Amniotic epithelial cell (primary cell): ENCODE results near the gene VANGL2.
A peak's percentile ranks its signal among the peaks of the same experiment; 100 is the strongest.

Source experiments
- DNase-seq: peaks from one replicate; pipeline ENCODE4 v3.0.0-alpha.2; 2010; ENCODE audit warnings: low read depth

VANGL2 gene

DNA sequence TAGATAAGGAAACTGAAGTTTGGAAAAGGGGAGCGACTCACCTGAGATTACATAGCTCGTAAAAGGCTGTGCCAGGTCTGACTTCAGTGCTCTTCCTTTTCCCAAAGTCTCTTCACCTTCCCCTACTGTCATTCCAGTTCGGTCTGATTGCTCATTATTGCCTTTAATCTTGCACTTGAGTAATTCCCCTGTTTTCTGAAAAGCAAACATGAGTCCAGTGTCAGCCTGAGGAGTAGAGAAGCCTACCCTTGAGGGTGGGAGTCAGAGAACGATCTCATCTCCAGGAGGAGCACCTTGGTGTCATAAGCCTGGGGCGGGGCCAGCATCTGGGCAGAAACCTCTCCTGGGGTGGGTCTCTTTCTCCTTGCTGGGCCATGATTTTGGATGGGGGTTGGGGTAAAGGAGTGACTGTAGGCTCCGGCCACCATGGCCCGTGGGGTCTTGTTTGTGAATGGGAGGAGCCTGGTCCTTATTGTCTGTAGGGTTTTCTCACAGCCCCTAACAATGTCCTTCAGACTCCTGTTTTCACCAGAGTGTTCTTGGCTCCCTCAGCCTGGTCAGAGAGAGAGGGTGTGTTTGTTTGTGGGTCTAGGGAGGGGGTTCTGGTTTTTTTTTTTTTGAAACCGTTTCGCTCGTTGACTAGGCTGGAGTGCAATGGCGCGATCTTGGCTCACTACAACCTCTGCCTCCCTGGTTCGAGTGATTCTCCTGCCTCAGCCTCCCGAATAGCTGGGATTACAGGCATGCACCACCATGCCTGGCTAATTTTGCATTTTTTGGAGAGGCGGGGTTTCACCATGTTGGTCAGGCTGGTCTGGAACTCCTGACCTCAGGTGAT is 6.0 kb downstream of the VANGL2 start:
- no peak for DNase-seq

DNA sequence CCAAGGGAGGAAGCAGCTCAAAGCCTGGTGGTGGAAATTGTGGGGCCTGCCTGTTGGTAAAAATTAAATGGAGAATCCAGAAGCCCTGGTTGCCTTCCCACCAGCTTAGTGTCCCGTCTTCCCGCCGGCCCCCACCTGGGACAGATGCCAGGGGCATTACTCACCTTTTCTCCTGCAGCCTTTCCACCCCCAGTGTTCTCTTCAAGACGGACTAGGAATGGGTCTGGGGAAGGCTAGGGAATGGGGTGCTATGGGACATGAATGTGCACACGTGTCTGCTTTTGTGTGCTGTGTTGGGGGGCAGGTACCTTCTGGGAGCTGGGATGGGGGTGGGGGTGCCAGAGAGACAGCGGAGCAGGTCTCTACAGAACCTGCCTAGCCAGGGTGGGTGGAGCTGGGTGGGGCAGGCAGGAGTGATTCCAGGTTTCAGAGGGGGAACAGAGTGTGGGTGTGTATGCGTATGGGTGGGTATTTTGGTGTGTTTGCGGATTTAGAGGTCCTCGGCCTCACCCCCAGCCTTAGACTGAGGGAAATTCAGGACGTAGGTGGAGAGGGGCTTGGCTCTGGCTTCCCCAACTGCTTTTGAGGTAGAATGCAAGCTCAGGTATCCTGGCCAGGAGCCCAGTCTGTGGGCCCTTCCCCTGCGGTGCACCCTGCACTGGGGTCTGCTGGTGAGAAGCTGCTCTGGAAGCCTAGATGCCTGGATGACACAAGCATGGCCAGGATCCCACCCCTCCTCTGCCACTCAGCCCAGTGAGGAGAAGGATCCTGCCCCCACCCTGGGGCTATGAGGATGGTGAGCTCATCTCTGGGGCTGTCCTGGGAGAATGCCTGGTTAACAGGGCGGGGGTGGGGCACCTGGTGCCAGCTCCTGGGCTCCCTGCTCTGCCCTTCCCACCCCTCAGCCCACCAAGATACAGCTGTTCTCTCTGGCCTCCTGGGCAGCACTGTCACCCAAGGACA is 7.8 kb downstream of the VANGL2 start:
- DNase-seq, result no peak

DNA sequence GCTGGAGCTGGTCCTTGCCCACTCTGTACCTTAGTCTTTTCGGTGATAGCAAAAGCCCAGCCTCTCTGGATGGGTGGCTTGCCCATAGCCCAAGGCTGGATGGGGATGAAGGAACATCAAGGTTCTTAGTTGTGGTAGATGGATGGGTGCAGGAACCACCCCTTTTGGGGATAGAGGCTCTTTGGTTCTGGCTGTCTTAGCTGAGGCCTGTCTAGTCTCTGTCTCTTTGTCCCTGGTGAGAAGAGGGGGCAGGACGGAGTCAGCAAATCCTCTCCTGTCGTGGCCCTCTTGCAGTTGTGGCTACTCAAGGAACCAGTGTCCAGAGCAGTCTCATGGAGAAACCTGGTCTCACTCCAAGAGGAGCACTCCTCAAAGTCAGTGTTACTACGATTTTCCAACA is 8.5 kb downstream of the VANGL2 start:
- DNase-seq, result no peak

DNA sequence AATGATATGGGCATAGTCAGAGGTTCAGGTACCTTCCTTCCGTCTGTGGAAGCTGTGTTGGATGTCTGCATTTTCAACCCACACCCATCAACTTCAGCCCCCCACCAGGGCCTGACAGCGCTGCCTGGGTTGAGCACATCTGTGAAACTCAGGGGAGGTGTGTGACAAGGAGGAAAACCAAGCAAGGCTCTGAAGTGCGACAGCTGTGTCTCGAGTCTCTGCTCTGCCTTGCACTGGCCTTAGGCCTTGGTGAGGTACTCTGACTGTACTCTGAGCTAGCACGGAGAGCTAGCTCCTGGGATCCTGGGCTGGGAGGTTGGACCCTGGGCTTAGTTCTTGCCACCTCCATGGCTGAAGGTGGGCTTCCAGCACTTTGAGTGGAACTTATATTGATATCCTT is 9.1 kb downstream of the VANGL2 start:
- no peak for DNase-seq

DNA sequence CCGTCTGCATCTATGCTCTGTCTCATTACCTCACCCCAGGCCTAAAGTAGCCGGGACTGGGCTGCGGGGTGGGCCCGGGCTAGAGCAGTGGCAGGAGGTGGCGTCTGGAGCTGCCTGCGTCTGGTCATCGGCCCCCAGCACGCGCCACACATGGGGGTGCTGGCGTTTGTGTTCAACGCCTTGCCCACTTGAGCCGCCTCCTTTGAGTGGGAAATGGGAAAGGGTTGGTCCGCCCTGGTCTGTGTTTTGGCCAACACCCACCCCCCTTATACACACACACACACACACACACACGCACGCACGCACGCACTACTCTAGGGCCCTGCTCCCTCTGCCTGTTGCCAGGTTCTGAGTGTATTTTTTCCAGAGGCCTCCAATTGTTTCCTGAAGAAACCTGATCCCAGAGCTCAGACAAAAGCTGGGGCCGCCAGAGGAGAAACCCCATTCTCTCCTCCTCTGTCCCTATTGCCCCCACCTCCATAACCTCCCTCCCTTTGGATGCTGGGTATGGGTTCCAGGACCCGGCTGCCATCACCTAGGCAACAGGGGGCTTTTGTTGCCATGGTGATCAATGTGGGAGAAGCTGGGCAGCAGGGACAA is 10.1 kb downstream of the VANGL2 start:
- DNase-seq, result no peak

DNA sequence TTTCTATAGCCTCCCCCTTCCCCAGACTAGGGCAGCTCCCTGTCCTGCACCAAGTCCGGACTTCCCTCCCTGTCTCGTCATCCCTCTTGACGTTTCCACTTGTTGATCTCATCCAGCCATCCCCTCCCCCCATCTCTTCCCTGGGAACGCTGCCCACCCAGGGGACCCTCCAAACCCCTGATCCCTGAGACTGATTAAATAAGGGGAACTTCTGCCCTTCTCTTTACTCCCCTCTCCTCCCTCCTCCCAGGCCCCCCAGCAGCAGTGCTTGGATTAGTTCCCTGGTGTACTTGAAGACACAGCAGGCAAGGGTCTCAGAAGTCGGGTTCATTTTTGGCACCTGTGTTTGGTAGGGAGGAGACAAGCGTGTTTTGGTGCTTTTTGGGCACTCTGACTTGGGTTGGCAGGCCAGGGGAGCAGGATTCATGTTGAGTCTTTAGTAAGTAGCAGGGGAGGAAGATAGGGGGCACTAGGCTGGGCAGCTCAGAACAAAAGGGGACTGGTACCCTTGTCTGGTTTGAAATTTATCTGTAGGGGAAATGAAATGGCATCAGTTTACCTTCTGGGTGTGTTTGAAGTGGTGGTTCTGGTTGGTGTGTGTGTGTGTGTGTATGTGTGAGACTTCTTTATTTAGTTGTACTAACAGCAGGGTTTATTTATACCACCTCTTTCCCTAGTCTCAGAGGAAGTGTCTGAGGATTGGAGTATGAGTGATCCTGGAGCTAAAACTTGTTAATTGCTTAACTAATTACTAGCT is 11.1 kb downstream of the VANGL2 start:
- DNase-seq, result no peak

DNA sequence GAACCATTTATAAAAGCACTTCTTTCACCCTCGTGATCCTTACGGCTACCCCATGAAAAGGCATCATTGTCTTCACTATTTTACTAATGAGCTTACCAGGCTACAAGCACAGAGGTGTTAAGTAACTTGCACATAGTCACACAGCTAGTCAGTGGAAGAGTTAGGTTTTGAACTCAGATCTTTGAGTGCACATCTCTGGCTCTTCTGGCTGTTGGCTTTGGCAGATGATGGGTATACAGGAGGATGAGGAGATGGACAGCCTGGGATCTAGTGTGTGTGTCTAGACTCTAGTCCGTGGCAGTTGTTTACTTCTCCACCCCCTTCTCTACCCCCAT is 11.6 kb downstream of the VANGL2 start:
- no peak for DNase-seq

DNA sequence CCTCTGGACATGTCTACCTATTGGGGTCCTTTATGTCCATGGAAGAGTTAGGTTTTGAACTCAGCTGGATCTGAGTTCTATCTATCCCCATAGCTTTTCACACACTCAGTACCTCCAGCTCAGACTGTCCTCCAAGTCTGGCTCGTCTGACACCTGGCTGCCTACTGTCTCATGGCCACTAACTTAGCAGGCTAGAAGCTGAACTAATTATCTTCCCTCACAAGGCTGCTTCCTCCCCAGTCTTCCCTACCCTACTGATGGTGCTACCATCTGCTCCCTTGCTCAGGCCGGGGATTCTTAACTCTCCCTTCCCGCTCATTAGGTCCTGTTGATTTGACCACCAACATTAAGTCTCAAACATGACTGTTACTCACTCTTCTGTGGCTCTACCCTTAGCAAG is 13.4 kb downstream of the VANGL2 start:
- DNase-seq, result no peak

DNA sequence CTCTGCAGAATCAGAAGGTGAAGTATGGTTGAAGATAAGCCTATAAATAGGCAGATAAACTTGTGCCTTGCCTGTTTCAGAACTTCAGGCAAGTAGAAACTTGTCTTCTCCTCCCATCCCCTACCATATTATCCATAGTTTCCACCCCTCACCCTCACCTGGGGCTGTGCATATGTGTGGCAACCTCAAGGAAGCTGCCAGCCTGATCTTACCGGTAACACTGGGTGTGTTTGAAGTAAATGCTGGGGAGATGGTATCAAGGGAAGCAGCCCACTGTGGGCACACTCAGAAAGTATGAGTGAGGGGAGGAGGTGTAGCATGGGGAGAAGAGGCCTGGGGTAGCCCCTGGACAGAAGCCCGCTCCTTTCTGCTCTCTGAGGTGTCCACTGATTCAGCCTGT is 14.5 kb downstream of the VANGL2 start:
- no peak for DNase-seq

DNA sequence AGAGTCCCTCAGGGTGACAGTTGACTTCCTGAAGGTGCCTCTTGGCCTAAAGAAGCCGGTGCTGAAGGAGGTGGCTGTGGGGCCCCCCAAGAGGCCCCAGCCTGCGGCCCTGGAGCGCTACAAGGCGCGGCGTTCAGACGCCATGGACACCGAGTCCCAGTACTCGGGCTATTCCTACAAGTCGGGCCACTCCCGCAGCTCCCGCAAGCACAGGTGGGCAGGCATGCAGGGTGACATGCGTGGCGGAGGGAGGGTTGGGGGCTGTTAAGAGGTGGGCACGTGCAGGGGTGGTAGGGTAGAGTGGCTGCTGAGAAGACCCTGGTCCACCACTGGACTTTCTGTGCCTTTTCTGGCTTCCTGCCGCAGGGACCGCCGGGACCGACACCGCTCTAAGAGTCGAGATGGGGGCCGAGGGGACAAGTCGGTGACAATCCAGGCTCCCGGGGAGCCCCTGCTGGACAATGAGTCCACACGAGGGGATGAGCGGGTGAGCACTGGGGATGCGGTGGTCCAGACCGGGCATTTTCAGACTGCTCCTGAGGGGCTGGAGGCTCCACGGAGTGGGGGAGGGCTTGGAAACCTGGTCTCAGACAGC is 15.4 kb downstream of the VANGL2 start:
- no peak for DNase-seq

DNA sequence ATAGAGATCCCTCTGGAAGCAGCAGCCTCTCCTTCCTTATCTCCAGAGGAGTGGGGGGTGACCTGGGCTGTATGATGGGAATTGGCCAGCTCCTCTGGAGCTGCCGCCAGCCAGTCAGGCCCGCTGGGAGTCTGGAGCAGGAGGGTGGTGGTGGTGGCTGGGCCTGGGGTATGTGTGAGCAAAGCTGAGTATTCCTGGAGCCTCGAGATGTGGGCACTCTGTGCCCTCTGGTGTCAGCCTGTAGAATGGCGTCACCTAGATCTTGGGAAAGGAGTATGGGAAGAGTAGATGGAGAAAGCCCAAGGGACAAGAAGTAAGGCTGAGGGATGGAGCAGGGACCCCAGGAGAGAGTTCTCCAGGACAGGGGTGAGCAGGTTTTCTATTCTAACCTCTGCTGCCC is 16.0 kb downstream of the VANGL2 start:
- DNase-seq, result peak; percentile 21

DNA sequence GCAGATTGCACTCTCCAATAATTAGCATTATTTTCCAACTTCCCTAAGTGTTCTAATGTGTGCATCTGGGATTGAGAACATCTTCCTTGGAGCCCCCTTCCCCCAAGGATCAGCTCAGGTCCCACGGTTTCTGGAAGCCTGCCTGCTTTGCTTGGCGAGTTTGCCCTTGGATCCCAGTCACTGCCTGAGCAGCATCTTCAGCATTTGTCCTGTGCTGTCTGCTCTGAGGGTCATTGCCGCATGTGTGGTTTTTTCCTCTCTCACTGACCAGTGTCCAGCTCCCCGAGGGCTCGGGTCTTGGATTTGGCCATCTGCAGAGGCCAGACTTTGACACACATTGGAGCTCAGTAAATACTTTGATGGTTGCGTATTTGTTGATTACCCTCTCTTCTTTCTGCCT is 18.1 kb downstream of the VANGL2 start:
- no peak for DNase-seq

DNA sequence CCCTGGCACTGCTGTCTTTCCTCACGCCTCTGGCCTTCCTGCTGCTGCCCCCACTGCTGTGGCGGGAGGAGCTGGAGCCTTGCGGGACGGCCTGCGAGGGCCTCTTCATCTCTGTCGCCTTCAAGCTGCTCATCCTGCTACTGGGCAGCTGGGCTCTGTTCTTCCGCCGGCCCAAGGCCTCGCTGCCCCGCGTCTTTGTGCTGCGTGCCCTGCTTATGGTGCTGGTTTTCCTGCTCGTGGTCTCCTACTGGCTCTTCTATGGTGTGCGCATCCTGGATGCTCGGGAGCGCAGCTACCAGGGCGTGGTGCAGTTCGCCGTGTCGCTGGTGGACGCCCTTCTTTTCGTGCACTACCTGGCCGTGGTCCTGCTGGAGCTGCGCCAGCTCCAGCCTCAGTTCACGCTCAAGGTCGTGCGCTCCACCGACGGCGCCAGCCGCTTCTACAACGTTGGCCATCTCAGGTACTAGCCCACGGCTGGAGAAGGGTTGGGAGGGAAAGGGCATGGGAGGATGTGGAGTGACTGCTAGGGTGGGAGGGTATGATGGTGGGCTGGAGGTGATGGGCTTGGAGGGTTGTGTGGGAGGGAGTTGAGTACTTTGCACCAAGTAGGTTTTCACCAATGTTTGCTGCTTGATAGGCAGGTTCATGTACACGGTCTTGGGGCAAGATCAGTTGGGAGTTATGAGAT is 18.9 kb downstream of the VANGL2 start:
- DNase-seq, result no peak

DNA sequence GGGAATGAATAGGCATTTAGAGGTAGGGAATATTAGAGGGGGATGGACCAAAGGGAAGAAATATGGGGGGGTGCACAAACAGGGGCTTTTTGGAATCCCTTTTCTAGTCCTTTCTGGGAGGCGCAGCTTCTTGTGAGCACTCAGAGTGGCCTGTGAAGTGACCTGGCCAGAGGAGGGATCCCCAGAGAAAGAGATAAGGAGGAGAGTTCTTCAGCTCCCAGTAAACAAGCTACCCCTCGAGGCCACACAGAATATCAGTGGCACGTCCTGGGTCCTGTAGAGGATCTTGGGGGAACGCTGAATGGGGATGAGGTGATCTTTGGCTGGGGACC is 19.4 kb downstream of the VANGL2 start:
- no peak for DNase-seq

DNA sequence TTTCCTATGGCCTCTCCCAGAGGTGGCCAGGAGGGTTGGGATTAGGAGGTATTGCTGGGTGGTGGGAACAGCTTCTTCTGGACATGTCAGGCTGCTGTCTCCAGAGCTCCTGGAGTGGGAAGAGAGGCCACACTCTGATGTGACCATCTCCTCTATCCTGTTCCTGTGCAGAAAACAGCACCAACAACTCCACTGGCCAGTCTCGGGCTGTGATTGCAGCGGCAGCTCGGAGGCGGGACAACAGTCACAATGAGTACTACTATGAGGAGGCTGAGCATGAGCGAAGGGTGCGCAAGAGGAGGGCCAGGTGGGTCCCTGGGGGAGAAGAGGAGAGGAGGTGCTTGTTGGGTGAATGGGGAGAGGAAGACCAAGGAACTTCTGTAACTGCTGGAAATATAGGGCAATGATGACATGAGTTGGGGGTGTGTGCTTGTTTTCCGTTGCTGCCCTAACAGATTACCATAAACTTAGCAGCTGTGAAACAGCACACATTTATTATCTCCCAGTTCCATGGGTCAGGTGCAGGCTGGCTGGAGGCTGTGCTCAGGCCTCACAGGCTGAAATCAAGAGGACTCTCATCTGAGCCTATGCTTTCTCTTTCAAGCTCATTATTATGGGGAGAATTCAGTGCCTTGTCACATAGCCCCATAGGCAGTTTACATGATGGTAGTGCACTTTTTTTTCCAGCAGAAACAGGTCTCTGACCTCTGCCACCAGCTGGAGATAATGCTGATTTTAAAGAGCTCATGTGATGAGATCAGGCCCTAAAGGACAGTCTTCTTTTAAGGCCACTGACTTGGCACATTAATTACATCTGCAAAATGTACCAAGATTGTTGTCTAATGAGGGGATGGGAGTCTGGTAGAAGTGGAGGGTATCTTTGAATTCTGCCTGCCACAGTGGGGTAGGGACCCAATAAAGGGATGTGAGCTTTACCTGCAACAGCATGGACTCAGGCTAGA is 20.8 kb downstream of the VANGL2 start:
- no peak for DNase-seq

DNA sequence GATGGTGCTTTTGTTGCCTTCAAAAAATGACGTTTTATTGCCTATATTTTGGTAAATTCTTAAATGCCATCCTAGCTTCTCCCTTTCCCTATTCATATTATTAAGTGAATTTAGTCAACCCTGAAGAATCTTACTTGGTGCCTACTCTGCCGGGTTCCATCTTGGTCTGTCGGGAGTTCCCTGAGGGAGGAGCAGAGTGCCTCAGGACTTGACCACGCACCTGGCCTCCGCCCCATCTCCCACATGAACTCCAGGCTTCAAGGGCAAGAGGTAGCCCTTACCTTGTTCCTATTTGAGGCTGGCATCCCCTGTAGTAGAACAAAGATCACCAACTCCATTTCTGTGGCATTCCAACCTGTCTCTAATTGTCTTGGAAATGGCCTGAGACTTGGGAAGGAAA is 21.5 kb downstream of the VANGL2 start:
- no peak for DNase-seq

DNA sequence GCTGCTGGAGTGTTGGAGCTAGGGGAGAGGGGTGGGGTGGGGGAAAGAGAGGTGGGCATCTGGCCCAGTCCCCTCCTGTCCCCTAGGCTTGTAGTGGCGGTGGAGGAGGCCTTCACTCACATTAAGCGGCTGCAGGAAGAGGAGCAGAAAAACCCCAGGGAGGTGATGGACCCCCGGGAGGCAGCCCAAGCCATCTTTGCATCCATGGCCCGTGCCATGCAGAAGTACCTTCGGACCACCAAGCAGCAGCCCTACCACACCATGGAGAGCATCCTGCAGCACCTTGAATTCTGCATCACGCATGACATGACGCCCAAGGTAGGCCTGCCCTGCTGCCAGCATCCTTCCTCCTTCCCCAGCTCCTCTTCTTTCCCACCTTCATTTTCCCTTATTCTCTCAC is 23.6 kb downstream of the VANGL2 start:
- no peak for DNase-seq

DNA sequence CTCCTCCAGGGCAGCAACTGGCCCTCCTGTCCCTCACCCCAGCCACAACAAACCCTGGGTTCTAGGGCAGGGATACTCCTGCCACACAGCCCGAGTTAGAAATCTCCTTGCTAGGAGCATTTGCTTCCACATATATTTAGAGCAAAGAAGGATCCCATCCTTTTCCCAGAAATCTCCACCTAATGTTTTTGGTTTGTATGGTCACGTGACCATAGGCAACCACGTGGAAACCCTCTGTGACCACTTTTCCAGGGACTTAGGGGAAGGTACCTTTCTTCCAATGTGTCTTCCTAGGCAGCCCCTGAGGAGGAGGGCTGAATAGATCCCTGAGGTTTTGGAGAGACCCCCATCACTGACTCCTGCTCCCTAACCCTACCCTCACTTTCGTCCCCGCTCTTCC is 25.5 kb downstream of the VANGL2 start:
- no peak for DNase-seq

DNA sequence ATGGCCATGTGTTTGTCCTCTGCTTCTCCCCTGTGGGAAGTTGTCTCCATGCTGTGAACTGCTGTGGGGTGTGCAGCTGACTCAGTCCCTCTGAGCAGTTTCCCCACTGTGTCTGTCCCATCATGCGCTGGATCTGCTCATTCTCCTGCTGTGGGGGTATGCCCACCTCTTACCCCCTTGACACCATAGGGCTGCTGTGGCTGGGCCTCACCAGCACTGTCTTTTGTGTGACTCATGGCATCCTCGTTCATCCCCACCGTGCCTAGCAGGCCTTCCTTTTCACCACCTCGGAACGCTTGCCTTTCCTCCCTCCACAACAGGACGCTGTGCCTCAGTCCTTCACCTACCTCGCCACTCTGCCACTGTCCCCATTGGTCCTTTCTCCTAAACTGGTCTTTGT is 27.3 kb downstream of the VANGL2 start:
- no peak for DNase-seq

DNA sequence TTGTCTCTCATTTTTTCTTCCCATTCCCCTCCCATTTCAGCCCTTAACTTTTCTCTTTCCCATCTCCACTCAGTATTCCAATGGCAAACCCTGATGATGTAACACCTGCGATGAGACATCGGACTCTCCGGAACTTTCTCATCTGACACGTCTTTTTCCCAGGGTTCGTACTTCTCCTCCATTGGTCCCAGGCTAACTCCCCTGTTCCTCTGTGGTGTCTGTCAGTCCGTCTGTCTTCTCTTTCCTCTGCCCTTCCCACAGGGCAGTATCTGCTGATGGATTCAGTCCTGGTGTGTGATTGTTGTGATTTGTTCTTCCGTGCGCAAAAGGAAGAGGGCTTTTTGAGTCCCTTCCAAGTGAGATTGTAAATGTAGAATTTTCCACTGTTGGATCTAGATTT is 27.7 kb downstream of the VANGL2 start:
- no peak for DNase-seq
